Measurements from ENCODE around the gene ARL13A. TPM values are rescaled to one million over a fixed set of nuclear protein-coding genes. Genes with fewer than 3 reads are reported as not detected.

Gene ARL13A
- not detected in 2 replicates for total RNA-seq

GRCh38 chrX:100969408-100969807 lies at the start of gene ARL13A:
ARL13A (plus strand) TSS chrX:100969708; CDS start chrX:100973690, 3,982 bp downstream.

GRCh38 chrX:100928660-100929613 lies 40.6 kb upstream of the ARL13A start, which contains the start of gene XKRX:
XKRX (minus strand) TSS chrX:100928917; CDS start chrX:100928304, 613 bp downstream.

Other genes starting within 250 kb of the ARL13A start
- gene SYTL4, start 237.6 kb upstream of the ARL13A start, total RNA-seq = 1.3 and 2.0 TPM in 2 replicates
- 9.9 and 10.9 TPM in 2 replicates for gene CSTF2, start 149.3 kb upstream of the ARL13A start, total RNA-seq
- not detected in 2 replicates for gene NOX1, start 95.3 kb upstream of the ARL13A start, total RNA-seq
- gene XKRX, start 40.8 kb upstream of the ARL13A start, total RNA-seq = not detected in 2 replicates
- gene TRMT2B, start 82.4 kb downstream of the ARL13A start, total RNA-seq = 5.3 and 6.6 TPM in 2 replicates
- 0.73 and 1.4 TPM in 2 replicates for gene TMEM35A, start 109.2 kb downstream of the ARL13A start, total RNA-seq
- gene CENPI, start 128.5 kb downstream of the ARL13A start, total RNA-seq = 0.44 and 1.9 TPM in 2 replicates

Data from cardiac ventricle fibroblast (primary cell).